ENCODE results near the gene ZBTB20.

Gene ZBTB20

GRCh38 chr3:114790752-114791151, 356.3 kb downstream of the ZBTB20 start:
- no peak for FAIRE-seq

GRCh38 chr3:114789803-114790202, 357.3 kb downstream of the ZBTB20 start:
- no peak for TF ChIP-seq CTCF (IDR thresholded peaks at IDR 0.05; ENCODE audit: insufficient read depth, missing control alignments)
- no peak for DNase-seq (ENCODE audit: insufficient read length, low spot score)
- no peak for FAIRE-seq

More at GRCh38 chr3:114790752-114791151, 356.3 kb downstream of the ZBTB20 start:
- no peak for TF ChIP-seq CTCF (IDR thresholded peaks at IDR 0.05; ENCODE audit: insufficient read depth, missing control alignments)
- DNase-seq (ENCODE audit: insufficient read length, low spot score): no peak

GRCh38 chr3:114775395-114775794, 371.7 kb downstream of the ZBTB20 start:
- no peak for FAIRE-seq
- DNase-seq (ENCODE audit: insufficient read length, low spot score): no peak
- TF ChIP-seq CTCF (IDR thresholded peaks at IDR 0.05; ENCODE audit: insufficient read depth, missing control alignments): no peak

GRCh38 chr3:114770874-114771273, 376.2 kb downstream of the ZBTB20 start:
- no peak for DNase-seq (ENCODE audit: insufficient read length, low spot score)
- no peak for TF ChIP-seq CTCF (IDR thresholded peaks at IDR 0.05; ENCODE audit: insufficient read depth, missing control alignments)
- no peak for FAIRE-seq

- DNase-seq (ENCODE audit: insufficient read length, low spot score) (no peak), FAIRE-seq (no peak)
- TF ChIP-seq CTCF (IDR thresholded peaks at IDR 0.05; ENCODE audit: insufficient read depth, missing control alignments): no peak
Observed at GRCh38 chr3:114764056-114764492, 383.0 kb downstream of the ZBTB20 start.

GRCh38 chr3:114762144-114762543, 384.9 kb downstream of the ZBTB20 start:
- FAIRE-seq (no peak), DNase-seq (ENCODE audit: insufficient read length, low spot score) (no peak)
- TF ChIP-seq CTCF (IDR thresholded peaks at IDR 0.05; ENCODE audit: insufficient read depth, missing control alignments): no peak

GRCh38 chr3:114760679-114761078, 386.4 kb downstream of the ZBTB20 start:
- DNase-seq (ENCODE audit: insufficient read length, low spot score) (no peak), FAIRE-seq (no peak)
- no peak for TF ChIP-seq CTCF (IDR thresholded peaks at IDR 0.05; ENCODE audit: insufficient read depth, missing control alignments)
